ENCODE measurements around the gene TRIM31. TPM values are rescaled to one million over a fixed set of nuclear protein-coding genes. Genes with fewer than 3 reads are reported as not detected.

The TRIM31 gene
- polyA plus RNA-seq, 1 donor (not counting 4 experiments of a cell fraction or from before 2014, with no cell fraction given): not detected

DNA sequence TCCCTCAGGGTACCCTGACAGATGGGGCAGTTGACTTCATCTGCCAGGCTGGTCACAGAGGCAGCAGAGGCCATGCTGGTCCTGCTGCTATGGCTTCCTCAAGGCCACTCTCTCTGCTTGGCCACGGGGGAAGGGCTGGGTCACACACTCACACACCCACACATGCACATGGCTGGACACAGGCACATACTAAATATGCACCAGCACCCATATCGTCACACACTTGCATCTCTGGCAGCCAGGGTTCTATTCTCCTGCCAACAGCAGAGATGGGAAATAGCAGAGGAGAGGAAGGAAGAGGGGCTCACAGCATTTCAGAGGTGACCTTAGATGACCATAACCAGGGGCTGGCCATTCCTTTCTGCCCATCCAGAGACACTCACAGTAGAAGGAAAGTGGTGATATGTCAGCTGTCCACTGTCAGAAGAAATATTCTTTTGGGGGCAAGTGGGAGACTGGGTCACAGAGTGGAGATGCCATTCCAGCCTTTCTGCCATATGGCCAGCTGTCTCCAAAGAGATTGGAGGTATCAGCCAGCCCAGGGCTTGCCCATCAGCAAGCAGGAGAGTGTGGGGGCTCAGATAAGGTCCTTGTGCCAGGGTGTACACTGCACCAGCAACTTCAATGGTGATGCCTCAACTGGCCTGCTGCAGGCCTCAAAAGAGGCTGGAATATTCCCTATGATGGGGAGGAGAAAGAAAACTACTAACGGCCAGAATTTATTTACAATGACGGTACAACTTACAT lies 48.1 kb upstream of the TRIM31 start, which contains the start of gene TRIM10:
Gene TRIM10, minus strand, starts transcription at position 427 of the 747 bp plus-strand sequence. Its CDS starts 353 bp downstream, at position 74.
- TF ChIP-seq, protein P1, sequence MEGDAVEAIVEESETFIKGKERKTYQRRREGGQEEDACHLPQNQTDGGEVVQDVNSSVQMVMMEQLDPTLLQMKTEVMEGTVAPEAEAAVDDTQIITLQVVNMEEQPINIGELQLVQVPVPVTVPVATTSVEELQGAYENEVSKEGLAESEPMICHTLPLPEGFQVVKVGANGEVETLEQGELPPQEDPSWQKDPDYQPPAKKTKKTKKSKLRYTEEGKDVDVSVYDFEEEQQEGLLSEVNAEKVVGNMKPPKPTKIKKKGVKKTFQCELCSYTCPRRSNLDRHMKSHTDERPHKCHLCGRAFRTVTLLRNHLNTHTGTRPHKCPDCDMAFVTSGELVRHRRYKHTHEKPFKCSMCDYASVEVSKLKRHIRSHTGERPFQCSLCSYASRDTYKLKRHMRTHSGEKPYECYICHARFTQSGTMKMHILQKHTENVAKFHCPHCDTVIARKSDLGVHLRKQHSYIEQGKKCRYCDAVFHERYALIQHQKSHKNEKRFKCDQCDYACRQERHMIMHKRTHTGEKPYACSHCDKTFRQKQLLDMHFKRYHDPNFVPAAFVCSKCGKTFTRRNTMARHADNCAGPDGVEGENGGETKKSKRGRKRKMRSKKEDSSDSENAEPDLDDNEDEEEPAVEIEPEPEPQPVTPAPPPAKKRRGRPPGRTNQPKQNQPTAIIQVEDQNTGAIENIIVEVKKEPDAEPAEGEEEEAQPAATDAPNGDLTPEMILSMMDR (optimal IDR thresholded peaks at IDR 0.05 in 1 of 3, IDR thresholded peaks at IDR 0.05 in 1 of 3, conservative IDR thresholded peaks at IDR 0.05 in 1 of 3; ENCODE audit: extremely low read depth in 1 of 3, insufficient read depth in 2 of 3, low read length in 3 of 3): no peak
- TF ChIP-seq EZH2 (IDR thresholded peaks at IDR 0.05; ENCODE audit: low read length): no peak
- dilution Hi-C loops (cut with MboI; ENCODE audit: extremely low pct_ligation_motif_present, low sequenced_read_pairs): no loop called here
- Histone ChIP-seq H4K20me1 (ENCODE audit: control insufficient read depth, extremely low read depth, insufficient read depth, low read length) (no peaks in the 10 kb centered on the region), H3K36me3 (ENCODE audit: control insufficient read depth in 2 of 2, extremely low read depth in 1 of 2, insufficient read depth in 2 of 2, low read length in 2 of 2) (no peaks in the 10 kb centered on the region), H3K4me2 (ENCODE audit: control insufficient read depth, extremely low read depth, insufficient read depth, low read depth, low read length) (no peak within 1 kb of the TSS), H3K27ac (ENCODE audit: control insufficient read depth, insufficient read depth, low read length) (no peak within 1 kb of the TSS), H3K4me1 (ENCODE audit: control insufficient read depth, extremely low read depth, insufficient read depth, low read length) (peaks cover 11% of the 10 kb centered on the region), H3K27me3 (ENCODE audit: control insufficient read depth, extremely low read depth, insufficient read depth, low read length) (peaks cover 8% of the 10 kb centered on the region), H2AFZ (ENCODE audit: control insufficient read depth, low read length) (no peak within 1 kb of the TSS), H3K4me3 (ENCODE audit: control insufficient read depth in 2 of 3, extremely low read depth in 1 of 3, insufficient read depth in 2 of 3, low read depth in 1 of 3, low read length in 3 of 3) (no peak within 1 kb of the TSS), H3K9me3 (ENCODE audit: control insufficient read depth, low read depth, low read length) (no peaks in the 10 kb centered on the region), H3K9me1 (ENCODE audit: control insufficient read depth, extremely low read depth, insufficient read depth, low read length) (no peaks in the 10 kb centered on the region), H3K79me2 (ENCODE audit: control insufficient read depth, insufficient read depth, low read length) (no peaks in the 10 kb centered on the region), H3K9ac (ENCODE audit: control insufficient read depth, extremely low read depth, insufficient read depth, low read length) (no peak within 1 kb of the TSS)
- no peak for FAIRE-seq
- no peak for DNase-seq (ENCODE audit: low read depth, low spot score)

- no peaks in the 10 kb centered on the region for H4K20me1 ChIP-seq (ENCODE audit: control insufficient read depth, extremely low read depth, insufficient read depth, low read length)
- no peaks in the 10 kb centered on the region for H3K79me2 ChIP-seq (ENCODE audit: control insufficient read depth, insufficient read depth, low read length)
- dilution Hi-C loops (cut with MboI; ENCODE audit: extremely low pct_ligation_motif_present, low sequenced_read_pairs): no loop called here
- H3K4me1 ChIP-seq (ENCODE audit: control insufficient read depth, extremely low read depth, insufficient read depth, low read length): peaks cover 17% of the 10 kb centered on the region
- FAIRE-seq (no peak), DNase-seq (ENCODE audit: low read depth, low spot score) (no peak)
- H3K4me3 ChIP-seq (ENCODE audit: control insufficient read depth in 2 of 3, extremely low read depth in 1 of 3, insufficient read depth in 2 of 3, low read depth in 1 of 3, low read length in 3 of 3): no peak overlapping the region
- H3K27ac ChIP-seq (ENCODE audit: control insufficient read depth, insufficient read depth, low read length): no peak overlapping the region
- H3K27me3 ChIP-seq (ENCODE audit: control insufficient read depth, extremely low read depth, insufficient read depth, low read length): peaks cover 8% of the 10 kb centered on the region
- H3K9me1 ChIP-seq (ENCODE audit: control insufficient read depth, extremely low read depth, insufficient read depth, low read length): no peaks in the 10 kb centered on the region
- no peaks in the 10 kb centered on the region for H3K36me3 ChIP-seq (ENCODE audit: control insufficient read depth in 2 of 2, extremely low read depth in 1 of 2, insufficient read depth in 2 of 2, low read length in 2 of 2)
- H3K9ac ChIP-seq (ENCODE audit: control insufficient read depth, extremely low read depth, insufficient read depth, low read length): no peak overlapping the region
- TF ChIP-seq, protein P1 (optimal IDR thresholded peaks at IDR 0.05 in 1 of 3, IDR thresholded peaks at IDR 0.05 in 1 of 3, conservative IDR thresholded peaks at IDR 0.05 in 1 of 3; ENCODE audit: extremely low read depth in 1 of 3, insufficient read depth in 2 of 3, low read length in 3 of 3): no peak
- no peak for TF ChIP-seq EZH2 (IDR thresholded peaks at IDR 0.05; ENCODE audit: low read length)
- no peak overlapping the region for H2AFZ ChIP-seq (ENCODE audit: control insufficient read depth, low read length)
- no peaks in the 10 kb centered on the region for H3K9me3 ChIP-seq (ENCODE audit: control insufficient read depth, low read depth, low read length)
- no peak overlapping the region for H3K4me2 ChIP-seq (ENCODE audit: control insufficient read depth, extremely low read depth, insufficient read depth, low read depth, low read length)
Observed at GRCh38 chr6:30160008-30160784, 47.3 kb upstream of the TRIM31 start.

Measured in keratinocyte (primary cell).